HEK293 (cell line): ENCODE data around the gene POLD2.

Source experiments
- CTCF ChIA-PET: fragments of 350-600 bp; formaldehyde crosslinking; extraction: SDS; loops from one replicate; lab custom pipeline; 2021; ENCODE audit warnings: antibody characterized with exemption; lab: Yijun Ruan, JAX
- POLR2A ChIA-PET: fragments of 300-600 bp; formaldehyde crosslinking; extraction: SDS; loops from one replicate; lab custom pipeline; 2020; ENCODE audit warnings: antibody characterized with exemption, inconsistent platforms; lab: Yijun Ruan, JAX
- H3K27ac ChIP-seq: fragments of 200-500 bp; sonication (Bioruptor generic); 2 replicates; pipeline ENCODE4 v1.5.1; 2014; ENCODE audit warnings: low read depth, low read length, control low read depth, inconsistent platforms; ENCODE audit errors: extremely low read depth
- H3K36me3 ChIP-seq, 2 experiments: fragments of 200-500 bp in 1 of 2; sonication (Bioruptor generic) in 1 of 2; 1 replicate in 1 of 2; 2 replicates in 1 of 2; pipeline ENCODE4 v1.5.1; 2014 to 2017; ENCODE audit warnings: inconsistent platforms in 2 of 2, low read length in 2 of 2; ENCODE audit not compliant: control insufficient read depth in 2 of 2, insufficient read depth in 1 of 2
- H3K4me1 ChIP-seq: fragments of 200-500 bp; sonication (Bioruptor generic); 2 replicates; pipeline ENCODE4 v1.5.1; 2014; ENCODE audit warnings: mild to moderate bottlenecking, low read length, inconsistent platforms; ENCODE audit not compliant: control insufficient read depth, insufficient read depth
- H3K4me3 ChIP-seq: 2 replicates; pipeline ENCODE4 v1.5.1; 2011; ENCODE audit warnings: low read depth, mild to moderate bottlenecking, control low read depth, low read length, moderate library complexity
- H3K9me3 ChIP-seq: fragments of 200-500 bp; sonication (Bioruptor generic); 2 replicates; pipeline ENCODE4 v1.5.1; 2014; ENCODE audit warnings: low read depth, low read length, inconsistent platforms; ENCODE audit not compliant: control insufficient read depth, insufficient read depth
- KLF17 ChIP-seq: fragments of 450-650 bp; formaldehyde crosslinking; IDR thresholded peaks from 2 replicates; pipeline ENCODE4 v1.5.1; 2016; ENCODE audit warnings: missing biosample characterization, missing genetic modification characterization
- MYNN ChIP-seq: fragments of 450-650 bp; formaldehyde crosslinking; IDR thresholded peaks from 2 replicates; pipeline ENCODE4 v1.5.1; 2016; ENCODE audit warnings: missing biosample characterization, missing genetic modification characterization, borderline replicate concordance
- REST ChIP-seq: fragments of 450-650 bp; formaldehyde crosslinking; IDR thresholded peaks from 2 replicates; pipeline ENCODE4 v1.5.1; 2016; ENCODE audit warnings: missing biosample characterization, missing genetic modification characterization
- SP3 ChIP-seq: fragments of 450-650 bp; formaldehyde crosslinking; IDR thresholded peaks from 2 replicates; pipeline ENCODE4 v1.5.1; 2016; ENCODE audit warnings: missing biosample characterization, missing genetic modification characterization
- ZBTB1 ChIP-seq: fragments of 450-650 bp; formaldehyde crosslinking; IDR thresholded peaks from 2 replicates; pipeline ENCODE4 v1.5.1; 2016; ENCODE audit warnings: missing biosample characterization, missing genetic modification characterization
- ZBTB26 ChIP-seq: fragments of 450-650 bp; formaldehyde crosslinking; optimal IDR thresholded peaks from 2 replicates; pipeline ENCODE3; 2016; ENCODE audit warnings: missing biosample characterization, mild to moderate bottlenecking, missing genetic modification characterization
- ZEB2 ChIP-seq: fragments of 450-650 bp; formaldehyde crosslinking; IDR thresholded peaks from 2 replicates; pipeline ENCODE4 v1.5.1; 2016; ENCODE audit warnings: missing biosample characterization, missing genetic modification characterization
- ZFP3 ChIP-seq: fragments of 450-650 bp; formaldehyde crosslinking; IDR thresholded peaks from 2 replicates; pipeline ENCODE4 v1.5.1; 2016; ENCODE audit warnings: low read depth, missing biosample characterization, missing genetic modification characterization
- ZNF155 ChIP-seq: fragments of 450-650 bp; formaldehyde crosslinking; IDR thresholded peaks from 2 replicates; pipeline ENCODE4 v1.5.1; 2016; ENCODE audit warnings: missing biosample characterization, missing genetic modification characterization
- ZNF280C ChIP-seq: fragments of 450-650 bp; formaldehyde crosslinking; IDR thresholded peaks from 2 replicates; pipeline ENCODE4 v1.5.1; 2016; ENCODE audit warnings: missing biosample characterization, missing genetic modification characterization
- ZNF280D ChIP-seq: fragments of 450-650 bp; formaldehyde crosslinking; IDR thresholded peaks from 2 replicates; pipeline ENCODE4 v1.5.1; 2016; ENCODE audit warnings: missing biosample characterization, missing genetic modification characterization
- ZNF341 ChIP-seq: fragments of 450-650 bp; formaldehyde crosslinking; IDR thresholded peaks from 2 replicates; pipeline ENCODE4; 2016; ENCODE audit warnings: low read depth, missing biosample characterization, missing genetic modification characterization
- ZNF404 ChIP-seq: fragments of 450-650 bp; formaldehyde crosslinking; IDR thresholded peaks from 2 replicates; pipeline ENCODE4 v1.5.1; 2017; ENCODE audit warnings: missing biosample characterization, missing genetic modification characterization
- ZNF416 ChIP-seq: fragments of 450-650 bp; formaldehyde crosslinking; IDR thresholded peaks from 2 replicates; pipeline ENCODE4 v1.5.1; 2016; ENCODE audit warnings: missing biosample characterization, missing genetic modification characterization
- ZNF449 ChIP-seq: fragments of 450-650 bp; formaldehyde crosslinking; IDR thresholded peaks from 2 replicates; pipeline ENCODE4 v1.5.1; 2017; ENCODE audit warnings: missing biosample characterization, mild to moderate bottlenecking, missing genetic modification characterization, moderate library complexity
- ZNF473 ChIP-seq: fragments of 450-650 bp; formaldehyde crosslinking; IDR thresholded peaks from 2 replicates; pipeline ENCODE4 v1.5.1; 2017; ENCODE audit warnings: missing biosample characterization, missing genetic modification characterization
- ZNF48 ChIP-seq: fragments of 450-650 bp; formaldehyde crosslinking; IDR thresholded peaks from 2 replicates; pipeline ENCODE4 v1.5.1; 2016; ENCODE audit warnings: missing biosample characterization, missing genetic modification characterization
- ZNF521 ChIP-seq: fragments of 450-650 bp; formaldehyde crosslinking; IDR thresholded peaks from 2 replicates; pipeline ENCODE4 v1.5.1; 2017; ENCODE audit warnings: missing biosample characterization, mild to moderate bottlenecking, missing genetic modification characterization
- ZNF560 ChIP-seq: fragments of 450-650 bp; formaldehyde crosslinking; IDR thresholded peaks from 2 replicates; pipeline ENCODE4 v1.5.1; 2017; ENCODE audit warnings: missing biosample characterization, missing genetic modification characterization, borderline replicate concordance
- ZNF707 ChIP-seq: fragments of 450-650 bp; formaldehyde crosslinking; IDR thresholded peaks from 2 replicates; pipeline ENCODE4 v1.5.1; 2016; ENCODE audit warnings: missing biosample characterization, missing genetic modification characterization
- ZNF791 ChIP-seq: fragments of 450-650 bp; formaldehyde crosslinking; IDR thresholded peaks from 2 replicates; pipeline ENCODE4 v1.5.1; 2016; ENCODE audit warnings: missing biosample characterization, missing genetic modification characterization
- ZNF792 ChIP-seq: fragments of 450-650 bp; formaldehyde crosslinking; IDR thresholded peaks from 2 replicates; pipeline ENCODE4 v1.5.1; 2016; ENCODE audit warnings: missing biosample characterization, missing genetic modification characterization
- ZNF843 ChIP-seq: fragments of 450-650 bp; formaldehyde crosslinking; IDR thresholded peaks from 2 replicates; pipeline ENCODE4 v1.5.1; 2016; ENCODE audit warnings: missing biosample characterization, missing genetic modification characterization

POLD2 gene

GRCh38 chr7:44144968-44145478 lies 21.7 kb upstream of the POLD2 start:
- H3K4me3 ChIP-seq, result no peak overlapping the region
- H3K4me1 ChIP-seq, result no peaks in the 10 kb centered on the region
- POLR2A ChIA-PET, result no interaction called here
- TF ChIP-seq ZNF792 (tag by site-specific recombination), result no peak
- no peak for TF ChIP-seq ZNF404
- no peak for TF ChIP-seq ZNF155 (tag by site-specific recombination)
- no peak for TF ChIP-seq ZEB2
- TF ChIP-seq ZNF707 (tag by site-specific recombination), result no peak
- no peak for TF ChIP-seq KLF17
- TF ChIP-seq ZFP3, result no peak
- TF ChIP-seq ZNF473 (tag by site-specific recombination), result no peak
- no peak for TF ChIP-seq ZNF560 (tag by site-specific recombination)
- no peak for TF ChIP-seq REST (tag by site-specific recombination)
- TF ChIP-seq ZNF521 (tag by site-specific recombination), result no peak
- no peak for TF ChIP-seq ZBTB1
- TF ChIP-seq MYNN (tag by site-specific recombination), result no peak
- TF ChIP-seq ZNF280D, result no peak
- TF ChIP-seq, all 188 proteins: peak for 0
- no peaks in the 10 kb centered on the region for H3K36me3 ChIP-seq
- CTCF ChIA-PET, result no interaction called here
- no peaks in the 10 kb centered on the region for H3K9me3 ChIP-seq
- no peak overlapping the region for H3K27ac ChIP-seq

- no peak overlapping the region for H3K27ac ChIP-seq
- POLR2A ChIA-PET, result no interaction called here
- H3K9me3 ChIP-seq, result no peaks in the 10 kb centered on the region
- no peak overlapping the region for H3K4me3 ChIP-seq
- H3K36me3 ChIP-seq, result no peaks in the 10 kb centered on the region
- H3K4me1 ChIP-seq, result no peaks in the 10 kb centered on the region
- CTCF ChIA-PET, result no interaction called here
- TF ChIP-seq ZNF843 (tag by site-specific recombination) (no peak), ZNF449 (tag by site-specific recombination) (no peak), ZNF280C (tag by site-specific recombination) (no peak), ZNF791 (no peak), MYNN (tag by site-specific recombination) (no peak), ZNF416 (no peak), SP3 (tag by site-specific recombination) (no peak), ZNF341 (tag by site-specific recombination) (no peak), ZNF48 (no peak), ZBTB26 (tag by site-specific recombination) (no peak)
Measured at GRCh38 chr7:44144426-44144967, 21.1 kb upstream of the POLD2 start.
